Measurements from ENCODE around the gene SLC35E3.

Gene SLC35E3

GRCh38 chr12:68745904-68746571, at the start of gene SLC35E3:
TSS of gene SLC35E3 (plus strand) at chr12:68746176. CDS start at chr12:68746378, 202 bp downstream.
- H3K4me3 ChIP-seq (ENCODE audit: low read depth, low read length) = peak within 1 kb of the TSS; percentile 89

DNA sequence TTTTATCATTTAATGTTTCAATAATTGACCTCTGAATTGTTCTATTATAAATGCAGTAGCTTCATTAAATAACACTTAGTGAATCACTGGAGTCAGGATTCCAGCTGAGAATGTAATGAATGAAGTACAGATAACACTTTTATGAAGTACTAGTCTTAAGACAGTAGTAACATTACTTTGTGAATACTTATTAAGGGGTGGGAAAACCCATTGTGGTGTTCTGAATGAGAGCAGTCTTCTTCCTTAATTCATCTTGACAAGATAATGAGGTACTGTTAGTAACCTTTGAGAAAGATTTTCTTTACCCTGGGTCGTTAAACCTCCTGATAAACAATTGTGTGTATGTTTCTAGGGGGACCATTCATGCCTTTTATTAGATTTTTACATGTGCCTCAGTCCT, 46.5 kb upstream of the SLC35E3 start:
- H3K4me3 ChIP-seq (ENCODE audit: low read depth, low read length) = no peak overlapping the region

DNA sequence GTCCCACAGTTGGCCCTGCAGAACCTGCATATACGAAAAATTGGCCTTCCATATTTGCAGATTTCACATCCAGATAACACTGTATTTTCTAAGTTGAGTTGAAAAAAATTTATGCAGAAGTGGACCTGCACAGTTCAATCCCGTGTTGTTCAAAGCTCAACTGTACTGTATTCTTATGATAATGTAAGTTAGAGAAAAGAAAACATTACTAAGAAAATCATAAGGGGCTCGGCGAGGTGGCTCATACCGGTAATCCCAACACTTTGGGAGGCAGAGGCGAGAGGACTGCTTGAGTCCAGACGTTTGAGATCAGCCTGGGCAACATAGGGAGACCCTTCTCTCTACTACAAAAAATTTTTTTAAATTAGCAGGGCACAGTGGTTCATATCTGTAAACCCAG, 18.2 kb upstream of the SLC35E3 start:
- no peak overlapping the region for H3K4me3 ChIP-seq (ENCODE audit: low read depth, low read length)

GRCh38 chr12:68733661-68734071, 12.3 kb upstream of the SLC35E3 start:
- no peak overlapping the region for H3K4me3 ChIP-seq (ENCODE audit: low read depth, low read length)

- H3K4me3 ChIP-seq (ENCODE audit: low read depth, low read length) = no peak overlapping the region
These were observed 6.1 kb upstream of the SLC35E3 start for GRCh38 chr12:68739891-68740290.

DNA sequence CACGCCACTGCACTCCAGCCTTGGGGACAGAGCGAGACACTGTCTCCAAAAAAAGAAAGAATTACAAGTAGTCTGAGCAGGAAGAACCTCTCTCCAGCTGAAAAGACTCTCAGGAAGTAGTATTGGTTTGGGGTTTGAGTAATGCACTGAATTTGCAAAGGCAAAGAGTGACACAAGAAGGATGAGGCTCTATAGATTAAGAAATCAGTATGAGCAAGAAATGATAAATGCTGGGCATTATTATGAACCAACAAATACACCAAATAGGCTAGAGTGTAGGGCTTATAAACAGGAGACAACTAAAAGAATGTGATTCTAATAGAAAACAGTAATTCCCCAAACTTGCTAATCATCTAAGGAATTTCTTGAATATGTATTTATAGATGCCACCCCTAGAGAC, 2.6 kb upstream of the SLC35E3 start:
- H3K4me3 ChIP-seq (ENCODE audit: low read depth, low read length) = no peak overlapping the region

GRCh38 chr12:68745376-68745903, 536 bp upstream of the SLC35E3 start:
- H3K4me3 ChIP-seq (ENCODE audit: low read depth, low read length) = peak overlapping the region; percentile 89

- peak overlapping the region; percentile 89 for H3K4me3 ChIP-seq (ENCODE audit: low read depth, low read length)
These were observed 700 bp downstream of the SLC35E3 start for GRCh38 chr12:68746572-68747180.

- no peak overlapping the region for H3K4me3 ChIP-seq (ENCODE audit: low read depth, low read length)
These were observed 3.5 kb downstream of the SLC35E3 start for GRCh38 chr12:68749443-68749842.

DNA sequence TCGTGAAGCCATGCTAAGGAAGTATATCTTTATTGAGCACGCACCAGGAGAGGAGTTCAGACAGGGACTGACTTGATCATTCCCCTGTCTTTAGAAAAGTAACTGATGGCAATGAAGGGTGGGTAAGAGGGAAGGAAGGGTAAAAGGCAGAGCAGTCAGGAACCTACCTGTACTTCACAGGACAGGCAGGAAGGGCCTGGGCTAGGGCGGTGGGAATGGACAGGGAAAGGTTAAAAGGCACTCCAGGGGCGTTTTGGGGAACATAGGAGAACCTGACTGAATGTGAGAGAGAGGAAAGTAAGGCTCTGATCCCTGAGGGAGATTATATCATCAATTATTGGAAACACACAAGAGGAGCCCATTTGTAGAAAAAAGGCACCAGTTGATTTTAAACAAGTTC, 3.9 kb downstream of the SLC35E3 start:
- no peak overlapping the region for H3K4me3 ChIP-seq (ENCODE audit: low read depth, low read length)

DNA sequence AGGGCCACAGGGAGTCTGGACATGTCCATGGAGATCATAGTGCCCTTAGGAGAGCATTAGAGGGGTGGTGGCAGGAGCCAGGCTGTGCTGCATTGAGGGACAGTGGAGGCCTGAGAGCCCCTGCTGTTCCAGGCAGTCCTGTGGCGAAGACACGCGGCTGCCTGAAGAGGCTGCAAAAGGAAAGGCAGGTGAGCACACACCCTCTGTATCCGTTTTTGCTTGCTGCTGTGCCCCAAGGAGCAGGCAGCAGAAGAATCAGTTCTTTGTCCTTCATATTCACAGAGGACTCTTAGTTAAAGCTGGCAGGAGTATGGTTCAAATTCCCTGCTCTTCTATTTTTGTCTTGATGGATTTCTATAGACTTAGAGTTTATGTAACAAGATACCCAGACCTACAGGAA, 4.5 kb downstream of the SLC35E3 start:
- no peak overlapping the region for H3K4me3 ChIP-seq (ENCODE audit: low read depth, low read length)

DNA sequence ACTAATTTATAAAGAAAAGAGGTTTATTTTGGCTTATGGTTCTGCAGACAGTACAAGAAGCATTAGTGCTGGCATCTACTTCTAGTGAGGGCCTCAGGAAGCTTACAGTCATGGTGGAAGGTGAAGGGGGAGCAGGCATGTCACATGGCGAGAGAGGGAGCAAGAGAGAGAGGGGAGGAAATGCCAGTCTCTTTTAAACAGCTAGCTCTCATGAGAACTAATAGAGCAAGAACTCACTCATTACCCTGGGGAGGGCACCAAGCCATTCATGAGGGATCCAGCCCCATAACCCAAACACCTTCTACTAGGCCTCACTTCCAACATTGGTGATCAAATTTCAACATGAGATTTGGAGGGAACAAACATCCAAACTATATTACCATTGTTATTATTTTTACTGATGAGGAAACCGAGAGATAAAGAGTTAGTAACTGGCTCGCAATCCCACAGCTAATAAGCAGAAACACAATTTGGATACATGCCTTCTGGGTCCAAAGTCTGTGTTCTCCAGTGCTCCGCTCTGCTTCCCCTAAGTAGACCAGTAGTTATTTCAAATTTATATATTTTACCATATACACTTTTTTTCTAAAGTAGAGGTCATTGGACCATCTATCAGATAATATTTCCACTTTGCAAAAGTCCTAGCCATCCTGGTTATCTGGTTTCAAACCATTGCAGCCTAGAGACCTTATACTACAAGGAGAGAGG, 9.7 kb downstream of the SLC35E3 start:
- no peak overlapping the region for H3K4me3 ChIP-seq (ENCODE audit: low read depth, low read length)

DNA sequence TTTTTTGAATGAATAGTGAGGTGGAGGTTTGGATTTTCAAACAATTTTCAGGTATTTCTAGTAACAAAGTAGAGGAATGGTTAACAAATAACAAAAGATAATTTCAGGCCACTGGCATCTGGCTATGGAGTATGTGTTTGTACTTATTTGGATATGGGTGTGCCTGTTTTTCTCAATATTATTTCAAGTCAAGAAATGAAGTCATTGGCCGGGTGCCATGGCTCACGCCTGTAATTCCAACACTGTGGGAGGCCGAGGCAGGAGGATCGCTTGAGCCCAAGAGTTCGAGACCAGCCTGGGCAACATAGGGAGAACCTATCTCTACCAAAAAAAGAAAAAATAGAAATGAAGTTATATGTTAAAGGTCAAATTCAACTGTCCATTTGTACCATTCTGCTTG, 13.9 kb downstream of the SLC35E3 start:
- H3K4me3 ChIP-seq (ENCODE audit: low read depth, low read length) = no peak overlapping the region

DNA sequence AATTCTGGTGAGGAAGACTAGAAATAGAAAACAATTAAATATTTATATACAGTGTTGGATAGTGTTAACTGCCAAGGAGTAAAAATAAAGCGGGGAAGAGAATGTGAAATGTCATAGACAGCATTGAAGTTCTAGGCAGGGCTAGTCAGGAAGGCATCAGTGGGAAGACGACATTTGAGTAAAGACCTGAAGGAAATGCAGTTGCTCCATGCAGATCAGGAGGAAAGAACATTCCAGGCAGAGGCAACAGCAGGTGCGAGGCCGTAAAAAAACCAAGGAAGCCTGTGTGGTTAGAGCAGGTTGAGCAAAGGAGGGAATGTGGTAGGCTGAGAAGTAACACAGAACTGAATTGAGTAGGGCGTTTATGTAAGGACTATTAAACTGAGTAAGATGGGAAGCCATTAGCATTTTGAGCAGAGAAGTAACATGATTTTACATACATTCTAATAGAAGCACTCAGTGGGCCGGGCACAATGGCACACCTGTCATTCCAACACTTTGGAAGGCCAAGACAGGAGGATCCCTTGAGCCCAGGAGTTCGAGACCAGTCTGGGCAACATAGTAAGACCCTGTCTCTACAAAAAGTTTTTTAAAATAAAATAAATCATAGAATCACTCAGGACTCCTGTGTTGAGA, 14.9 kb downstream of the SLC35E3 start:
- no peak overlapping the region for H3K4me3 ChIP-seq (ENCODE audit: low read depth, low read length)

DNA sequence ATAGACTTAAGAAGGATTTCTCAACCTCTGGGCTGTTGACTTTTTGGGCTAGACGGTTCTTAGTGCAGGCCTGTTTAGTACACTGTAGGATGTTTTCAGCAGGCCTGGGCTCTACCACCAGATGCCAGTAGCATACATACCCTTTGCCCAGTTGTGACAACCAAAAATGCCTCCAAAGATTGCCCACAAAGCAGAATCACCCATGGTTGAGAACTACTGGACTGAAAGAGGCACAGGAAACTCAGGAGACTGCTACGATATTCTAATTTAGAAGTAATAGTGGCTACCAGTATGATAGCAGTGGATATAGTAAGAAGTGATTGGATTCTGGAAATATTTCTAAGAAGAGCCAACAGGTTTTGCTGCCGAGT, 15.5 kb downstream of the SLC35E3 start:
- no peak overlapping the region for H3K4me3 ChIP-seq (ENCODE audit: low read depth, low read length)

DNA sequence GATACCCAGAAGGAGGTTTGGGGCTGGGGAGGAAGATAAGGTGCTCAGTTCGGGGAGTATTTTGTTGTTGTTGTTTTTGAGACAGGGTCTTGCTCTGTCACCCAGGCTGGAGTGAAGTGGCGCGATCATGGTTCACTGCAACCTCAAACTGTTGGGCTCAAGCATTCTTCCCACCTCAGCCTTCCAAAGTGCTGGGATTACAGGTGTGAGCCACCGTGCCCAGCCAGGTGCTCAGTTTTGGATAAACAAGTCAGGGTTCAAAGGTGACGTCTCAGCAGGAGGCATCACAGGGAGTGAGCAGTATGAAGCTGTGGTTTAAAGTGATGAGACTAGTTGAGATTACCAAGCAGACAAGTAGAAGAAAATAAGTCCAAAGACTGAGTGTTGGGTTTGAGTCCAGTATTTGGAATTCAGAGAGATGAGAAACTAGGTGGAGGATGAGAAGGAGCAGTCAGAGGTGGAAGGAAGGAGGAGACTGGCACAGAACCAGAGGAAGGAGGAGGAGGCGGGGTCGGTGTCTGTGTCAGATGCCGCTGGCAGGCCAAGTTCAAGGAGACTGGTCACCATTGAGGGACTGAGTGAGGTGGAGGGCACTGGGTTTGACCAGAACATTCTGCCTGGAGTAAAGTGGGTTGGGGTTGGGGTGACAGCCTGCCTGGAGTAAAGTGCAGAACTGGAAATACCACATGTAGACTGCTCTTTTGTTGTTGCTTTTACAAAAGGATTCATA, 16.1 kb downstream of the SLC35E3 start:
- H3K4me3 ChIP-seq (ENCODE audit: low read depth, low read length) = no peak overlapping the region

DNA sequence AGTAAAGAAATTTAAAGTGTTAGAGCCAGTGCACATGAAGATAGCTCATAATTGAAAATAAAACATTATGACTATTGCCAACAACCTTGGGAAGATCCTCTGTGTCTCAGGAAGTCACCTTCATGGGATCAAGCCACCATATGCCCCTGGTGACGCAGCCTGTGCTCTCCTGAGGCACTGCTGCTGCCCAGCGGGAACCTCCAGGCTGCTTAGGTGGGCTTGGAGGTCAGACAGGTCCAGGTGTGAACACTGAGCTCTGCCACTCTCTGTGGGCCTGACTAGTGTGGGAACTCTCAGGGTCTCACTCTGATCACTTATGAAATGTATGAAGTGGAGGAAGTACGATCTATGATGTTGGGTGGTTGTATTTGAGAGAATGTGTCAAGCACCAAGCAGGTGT, 16.7 kb downstream of the SLC35E3 start:
- no peak overlapping the region for H3K4me3 ChIP-seq (ENCODE audit: low read depth, low read length)

GRCh38 chr12:68765696-68766095, 19.7 kb downstream of the SLC35E3 start:
- H3K4me3 ChIP-seq (ENCODE audit: low read depth, low read length) = no peak overlapping the region

DNA sequence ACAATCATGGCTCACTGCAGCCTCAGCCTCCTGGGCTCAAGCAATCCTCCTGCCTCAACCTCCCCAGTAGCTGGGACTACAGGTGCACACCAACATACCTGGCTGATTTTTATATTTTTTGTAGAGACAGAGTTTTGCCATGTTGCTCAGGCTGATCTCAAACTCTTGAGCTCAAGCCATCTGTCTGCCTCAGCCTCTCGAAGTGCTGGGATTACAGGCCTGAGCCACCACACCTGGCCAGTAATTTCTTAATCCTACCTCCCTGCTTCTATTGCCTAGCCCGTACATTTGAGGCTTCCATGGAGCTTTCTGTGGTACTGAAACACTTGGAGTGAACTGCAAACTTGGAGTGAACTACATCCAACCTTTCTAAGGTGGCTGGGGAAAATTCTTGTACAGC, 20.7 kb downstream of the SLC35E3 start:
- H3K4me3 ChIP-seq (ENCODE audit: low read depth, low read length) = no peak overlapping the region

- no peak overlapping the region for H3K4me3 ChIP-seq (ENCODE audit: low read depth, low read length)
These were observed 21.2 kb downstream of the SLC35E3 start for GRCh38 chr12:68767191-68767590.

- no peak overlapping the region for H3K4me3 ChIP-seq (ENCODE audit: low read depth, low read length)
These were observed 22.5 kb downstream of the SLC35E3 start for GRCh38 chr12:68768431-68768939.

Data from iPS-11a (cell line).